ENCODE measurements around the gene PPP2R3B.

- TF ChIP-seq CTCF (IDR thresholded peaks at IDR 0.05): no peak
- TF ChIP-seq POLR2A (IDR thresholded peaks at IDR 0.05): no peak
These were observed 67.1 kb downstream of the PPP2R3B start for GRCh38 chrX:319579-320125.

Measured in Peyer's patch (tissue), 4 donors.